Measurements from ENCODE around the gene DLGAP4. TPM values are rescaled to one million over a fixed set of nuclear protein-coding genes. Genes with fewer than 3 reads are reported as not detected.

DLGAP4 gene
- total and polyA plus RNA-seq, 2 of the 13 experiments (the other 11 are each of a cell fraction or from before 2014, with no cell fraction given): 15.2 to 26.7 TPM

GRCh38 chr20:36496707-36497669 is 190.8 kb downstream of the DLGAP4 start (continued):
- TF ChIP-seq, protein P1, sequence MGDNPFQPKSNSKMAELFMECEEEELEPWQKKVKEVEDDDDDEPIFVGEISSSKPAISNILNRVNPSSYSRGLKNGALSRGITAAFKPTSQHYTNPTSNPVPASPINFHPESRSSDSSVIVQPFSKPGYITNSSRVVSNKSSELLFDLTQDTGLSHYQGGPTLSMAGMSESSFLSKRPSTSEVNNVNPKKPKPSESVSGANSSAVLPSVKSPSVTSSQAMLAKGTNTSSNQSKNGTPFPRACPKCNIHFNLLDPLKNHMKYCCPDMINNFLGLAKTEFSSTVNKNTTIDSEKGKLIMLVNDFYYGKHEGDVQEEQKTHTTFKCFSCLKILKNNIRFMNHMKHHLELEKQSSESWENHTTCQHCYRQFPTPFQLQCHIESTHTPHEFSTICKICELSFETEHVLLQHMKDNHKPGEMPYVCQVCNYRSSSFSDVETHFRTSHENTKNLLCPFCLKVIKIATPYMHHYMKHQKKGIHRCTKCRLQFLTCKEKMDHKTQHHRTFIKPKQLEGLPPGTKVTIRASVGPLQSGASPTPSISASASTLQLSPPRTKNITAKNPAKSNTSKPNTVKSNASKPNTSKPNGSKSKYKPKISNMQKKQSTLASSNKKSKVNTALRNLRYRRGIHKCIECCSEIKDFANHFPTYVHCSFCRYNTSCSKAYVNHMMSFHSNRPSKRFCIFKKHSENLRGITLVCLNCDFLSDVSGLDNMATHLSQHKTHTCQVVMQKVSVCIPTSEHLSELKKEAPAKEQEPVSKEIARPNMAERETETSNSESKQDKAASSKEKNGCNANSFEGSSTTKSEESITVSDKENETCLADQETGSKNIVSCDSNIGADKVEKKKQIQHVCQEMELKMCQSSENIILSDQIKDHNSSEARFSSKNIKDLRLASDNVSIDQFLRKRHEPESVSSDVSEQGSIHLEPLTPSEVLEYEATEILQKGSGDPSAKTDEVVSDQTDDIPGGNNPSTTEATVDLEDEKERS (CRISPR knock-in tag; IDR thresholded peaks at IDR 0.05): no peak
- TF ChIP-seq HMGXB3 (CRISPR knock-in tag; IDR thresholded peaks at IDR 0.05; ENCODE audit: borderline replicate concordance) (no peak), FOXA3 (CRISPR knock-in tag; IDR thresholded peaks at IDR 0.05) (no peak), NCOR1 (IDR thresholded peaks at IDR 0.05; ENCODE audit: borderline replicate concordance, low read length) (no peak), REL (CRISPR knock-in tag; conservative IDR thresholded peaks at IDR 0.05) (0 out of 2 replicates have a peak, but pooled peaks have one; percentile 27), PHB2 (IDR thresholded peaks at IDR 0.05; ENCODE audit: partially characterized antibody) (no peak), SNAPC5 (CRISPR knock-in tag; IDR thresholded peaks at IDR 0.05; ENCODE audit: borderline replicate concordance) (no peak), MXD4 (CRISPR knock-in tag; IDR thresholded peaks at IDR 0.05) (no peak), ZNF720 (CRISPR knock-in tag; IDR thresholded peaks at IDR 0.05) (no peak), ZNF7 (CRISPR knock-in tag; IDR thresholded peaks at IDR 0.05) (no peak), ZNF510 (CRISPR knock-in tag; IDR thresholded peaks at IDR 0.05; ENCODE audit: low read depth) (no peak), SP2 (CRISPR knock-in tag; IDR thresholded peaks at IDR 0.05) (no peak), ZSCAN20 (CRISPR knock-in tag; IDR thresholded peaks at IDR 0.05; ENCODE audit: borderline replicate concordance) (no peak), SIX4 (CRISPR knock-in tag; IDR thresholded peaks at IDR 0.05) (no peak), HNF4A (CRISPR knock-in tag; IDR thresholded peaks at IDR 0.05) (peak; percentile 55; the same call in 1 of the 2 replicates), POLR2AphosphoS5 (IDR thresholded peaks at IDR 0.05; ENCODE audit: low read depth, low read length) (no peak), ZNF776 (CRISPR knock-in tag; IDR thresholded peaks at IDR 0.05) (no peak), ERF (CRISPR knock-in tag; IDR thresholded peaks at IDR 0.05) (no peak), FOXO1 (CRISPR knock-in tag; IDR thresholded peaks at IDR 0.05) (no peak), ZNF143 (CRISPR knock-in tag; IDR thresholded peaks at IDR 0.05) (no peak), ZNF441 (CRISPR knock-in tag; IDR thresholded peaks at IDR 0.05; ENCODE audit: borderline replicate concordance) (no peak), RORA (CRISPR knock-in tag; IDR thresholded peaks at IDR 0.05) (no peak), KDM3A (CRISPR knock-in tag; IDR thresholded peaks at IDR 0.05; ENCODE audit: low read depth) (no peak), ZNF30 (CRISPR knock-in tag; IDR thresholded peaks at IDR 0.05) (no peak), HES4 (CRISPR knock-in tag; IDR thresholded peaks at IDR 0.05; ENCODE audit: borderline replicate concordance) (no peak)

Data from HepG2 (cell line).